Hypothalamus (tissue), 51 donors: Measurements from ENCODE around the gene MECP2.

Experiments
- DNase-seq, 51 donors: peaks; one replicate each; lab custom pipeline; 2025; lab: John Stamatoyannopoulos, UW

Gene MECP2

GRCh38 chrX:154116426-154117211 is 19.1 kb upstream of the MECP2 start:
- no peak for DNase-seq

- no peak for DNase-seq
Observed at GRCh38 chrX:154115750-154116149, 18.2 kb upstream of the MECP2 start.

- DNase-seq, result no peak
Observed at GRCh38 chrX:154115071-154115470, 17.6 kb upstream of the MECP2 start.

DNA sequence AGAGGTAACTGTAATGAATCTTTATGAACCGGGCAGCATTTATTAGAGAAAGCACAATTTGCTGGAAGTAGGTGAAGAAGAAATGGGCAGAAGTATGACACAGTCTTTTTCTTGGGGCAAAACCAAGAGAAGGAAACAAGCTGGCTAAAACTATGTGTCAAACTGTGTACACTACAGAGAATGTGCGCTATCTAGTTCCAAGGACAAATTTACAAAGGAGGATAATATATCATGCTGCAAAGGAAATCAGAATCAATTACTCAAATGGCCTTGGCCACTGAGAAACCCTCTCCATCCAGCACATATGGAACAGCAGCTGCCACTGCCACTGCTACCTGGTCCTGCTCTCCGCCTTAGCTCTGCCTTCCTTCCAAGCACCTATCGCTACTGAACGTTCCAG is 17.1 kb upstream of the MECP2 start:
- no peak for DNase-seq

DNA sequence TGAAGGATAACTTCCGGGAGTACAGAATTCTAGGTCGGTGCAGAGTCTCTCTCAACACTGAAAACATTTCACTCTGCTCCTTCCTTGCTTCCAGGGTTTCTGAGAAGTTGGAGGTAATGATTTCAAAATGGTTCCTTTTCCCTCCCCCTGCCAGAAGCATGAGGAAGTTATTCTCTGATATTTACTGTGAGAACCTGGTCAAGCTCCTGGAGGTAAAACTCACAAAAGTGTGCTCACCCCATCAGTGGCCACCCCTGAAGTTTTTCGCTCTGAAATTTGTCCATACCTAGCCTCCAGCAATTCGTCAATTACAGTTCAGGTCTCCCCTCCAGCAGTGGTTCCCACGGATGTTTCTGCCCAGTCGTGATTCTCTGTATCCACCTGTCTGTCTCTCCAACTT is 16.2 kb upstream of the MECP2 start:
- no peak for DNase-seq

DNA sequence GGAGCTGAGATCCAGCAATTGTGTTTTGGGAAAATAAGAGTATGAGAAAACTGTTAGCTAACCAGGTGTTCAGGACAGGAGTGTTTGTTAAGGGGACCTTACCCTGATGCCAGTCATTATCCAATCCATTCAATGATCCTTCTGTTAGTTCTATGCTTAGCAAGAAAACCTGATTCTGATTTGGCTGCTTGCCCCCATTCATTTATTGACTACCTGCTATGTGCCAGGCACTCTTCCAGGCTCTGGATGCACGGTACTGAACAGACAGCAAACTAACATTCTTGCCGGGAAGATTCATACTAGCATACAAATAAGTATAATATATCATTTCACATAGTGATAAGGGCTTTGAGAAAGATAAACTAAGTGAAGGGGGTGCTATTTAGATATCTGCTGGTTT is 1.0 kb upstream of the MECP2 start:
- DNase-seq, result no peak

DNA sequence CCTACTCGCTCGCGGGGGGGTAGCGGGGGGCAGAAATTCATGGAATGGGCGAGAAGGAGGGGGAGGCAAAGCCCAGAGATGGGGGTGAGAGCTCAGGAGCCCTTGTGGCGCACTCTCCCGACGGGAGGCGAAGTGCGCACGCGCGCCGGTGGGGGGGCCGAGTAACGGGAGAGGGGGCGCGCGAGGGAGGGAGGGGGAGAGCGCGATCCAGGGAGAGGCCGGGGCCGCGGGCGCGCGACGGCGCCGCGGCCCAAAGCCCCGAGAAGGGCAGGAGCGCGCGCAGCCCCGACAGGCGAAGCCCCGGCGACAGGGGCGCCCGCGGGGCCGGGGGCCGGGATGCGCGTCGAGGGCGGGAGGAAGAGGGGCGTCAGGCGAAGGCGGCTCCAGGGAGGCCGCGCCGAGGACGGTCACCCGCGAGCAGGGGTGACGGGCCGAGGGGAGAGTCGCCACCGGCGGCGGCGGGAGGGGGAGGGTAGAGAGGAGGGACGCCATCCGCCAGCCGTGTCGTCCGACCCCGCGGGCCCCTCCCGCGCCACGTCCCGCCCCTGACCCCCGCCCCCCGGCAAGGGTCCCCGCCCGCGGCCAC is 421 bp downstream of the MECP2 start:
- peak in 48 of 51 donors; percentile 2 to 80 (median 50) for DNase-seq

DNA sequence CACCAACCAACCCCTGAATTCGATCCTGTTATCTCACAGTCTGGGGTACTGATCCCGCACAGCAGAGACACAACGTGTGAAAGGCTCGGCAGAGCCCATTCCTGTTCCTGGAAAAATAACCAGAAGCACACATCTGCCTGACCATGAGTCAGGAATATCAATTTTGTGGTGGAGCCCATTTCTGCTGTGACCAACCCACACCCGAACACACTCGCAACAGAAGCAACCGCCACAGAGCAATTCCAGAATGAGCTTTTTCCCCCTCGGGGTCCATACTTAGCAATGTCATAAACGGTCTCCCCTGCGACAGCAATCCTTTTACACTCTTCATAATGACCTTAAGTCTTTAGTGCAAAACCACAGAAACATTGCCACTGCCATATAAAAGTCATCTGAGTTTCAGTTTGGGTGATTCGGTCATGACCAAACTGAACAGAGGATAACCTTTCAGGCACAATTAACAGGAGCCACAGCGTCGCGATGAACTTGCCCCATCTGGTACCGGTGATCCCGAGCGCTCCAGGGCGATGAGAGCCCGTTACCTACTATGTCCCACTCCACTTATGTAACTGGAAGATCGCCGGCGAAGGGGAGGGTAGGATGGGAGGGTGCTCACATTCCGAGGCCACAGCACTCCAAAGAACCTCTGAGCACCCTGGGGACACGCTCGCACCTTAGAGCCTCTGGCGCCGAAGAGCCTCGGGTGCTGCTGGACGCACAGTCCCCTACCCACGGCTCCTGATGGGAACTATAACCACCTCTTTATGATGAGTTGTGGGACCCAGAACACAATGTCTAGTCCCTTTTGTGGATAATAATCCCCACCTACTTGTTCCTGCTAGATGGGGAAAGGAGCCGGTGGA is 1.1 kb downstream of the MECP2 start:
- DNase-seq, result peak in 8 of 51 donors; percentile 2 to 59 (median 29)

GRCh38 chrX:154094833-154095232 is 2.7 kb downstream of the MECP2 start:
- no peak for DNase-seq

- DNase-seq, result no peak
Observed at GRCh38 chrX:154093965-154094364, 3.6 kb downstream of the MECP2 start.

DNA sequence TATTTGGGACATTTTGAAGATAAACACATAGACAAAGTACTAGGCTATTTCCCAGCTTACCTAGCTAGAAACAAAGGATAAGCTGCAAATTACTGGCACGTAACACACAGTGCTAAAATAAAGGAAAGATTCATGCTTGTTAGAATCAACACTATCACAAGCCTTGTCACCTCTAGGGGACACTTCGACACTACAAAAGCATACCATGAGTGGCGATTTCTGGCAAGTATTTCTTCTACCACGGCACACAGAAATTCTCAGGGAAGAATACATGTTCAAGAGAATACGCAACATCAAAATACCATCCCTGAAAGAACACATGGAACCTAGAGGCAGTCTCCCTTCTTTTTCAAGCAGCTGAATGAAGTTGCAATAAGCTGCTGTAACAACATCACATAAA is 5.1 kb downstream of the MECP2 start:
- DNase-seq, result no peak

- DNase-seq, result no peak
Observed at GRCh38 chrX:154091678-154092077, 5.8 kb downstream of the MECP2 start.

GRCh38 chrX:154090731-154091130 is 6.8 kb downstream of the MECP2 start:
- DNase-seq, result peak in 13 of 51 donors; percentile 1 to 63 (median 8)

- DNase-seq, result no peak
Observed at GRCh38 chrX:154084449-154085300, 12.8 kb downstream of the MECP2 start.

- no peak for DNase-seq
Observed at GRCh38 chrX:154083126-154083517, 14.4 kb downstream of the MECP2 start.

DNA sequence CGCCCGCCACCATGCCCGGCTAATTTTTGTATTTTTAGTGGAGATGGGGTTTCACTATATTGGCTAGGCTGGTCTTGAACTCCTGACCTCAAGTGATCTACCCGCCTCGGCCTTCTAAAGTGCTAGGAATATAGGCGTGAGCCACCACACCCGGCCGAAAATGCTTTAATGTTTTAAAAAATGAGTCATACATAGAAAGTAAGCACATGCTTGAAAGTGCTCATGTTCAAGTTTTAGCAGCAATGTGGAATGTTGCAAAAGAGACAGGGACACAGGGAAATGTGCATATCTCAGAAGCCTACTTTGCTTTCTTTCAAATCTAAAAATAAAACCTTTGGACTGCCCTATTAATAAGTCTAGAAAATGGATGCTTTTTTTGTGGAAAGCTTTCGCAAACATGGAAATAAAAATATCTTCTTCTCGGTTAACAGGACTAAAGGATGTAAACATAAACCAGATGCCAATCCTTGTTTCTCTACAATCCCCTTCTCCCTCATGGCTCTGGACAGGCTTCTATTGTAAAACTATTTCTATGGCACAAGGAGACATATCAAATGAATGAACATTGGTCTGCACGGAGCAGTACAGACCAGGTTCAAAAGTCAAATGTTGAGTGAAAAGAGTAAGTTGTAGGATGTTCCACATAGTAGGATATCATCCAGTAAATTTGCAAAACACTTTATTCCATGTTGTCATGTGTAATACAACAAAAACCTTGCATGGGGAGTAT is 15.0 kb downstream of the MECP2 start:
- DNase-seq, result no peak

DNA sequence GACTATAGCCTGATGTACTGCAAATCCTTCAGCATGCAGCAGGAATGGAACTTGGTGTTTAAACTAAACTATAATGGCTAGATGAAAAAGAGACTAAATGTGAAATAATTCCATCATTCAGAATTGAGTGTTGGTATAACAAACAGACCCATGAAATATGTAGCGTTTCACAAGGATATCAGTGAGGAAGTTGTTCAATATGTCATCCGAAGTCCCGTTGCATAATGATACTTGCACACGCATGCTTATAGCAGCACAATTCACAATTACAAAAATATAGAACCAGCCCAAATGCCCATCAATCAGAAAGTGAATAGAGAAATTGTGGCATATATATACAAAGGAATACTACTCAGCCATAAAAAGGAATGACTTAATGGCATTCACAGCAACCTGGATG is 20.4 kb downstream of the MECP2 start:
- no peak for DNase-seq

GRCh38 chrX:154074199-154074598 is 23.3 kb downstream of the MECP2 start:
- no peak for DNase-seq

DNA sequence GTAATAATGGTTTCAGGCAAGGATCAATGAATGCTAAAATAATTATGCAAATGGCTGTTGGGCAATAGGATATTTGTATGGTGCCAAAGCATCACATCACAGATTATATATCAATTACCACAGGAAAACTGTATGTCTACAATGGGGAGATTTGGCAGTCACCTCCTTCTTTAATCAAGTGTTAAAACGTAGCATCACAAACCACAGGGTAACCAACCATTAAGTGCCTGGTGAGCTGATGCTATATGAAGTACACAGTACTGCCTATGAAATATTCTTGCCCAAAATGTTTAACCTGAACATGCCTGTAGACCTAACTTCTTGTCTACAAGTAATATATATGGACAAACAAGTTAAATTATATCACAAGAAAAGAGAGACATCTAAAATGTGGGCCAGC is 25.3 kb downstream of the MECP2 start:
- DNase-seq, result no peak

DNA sequence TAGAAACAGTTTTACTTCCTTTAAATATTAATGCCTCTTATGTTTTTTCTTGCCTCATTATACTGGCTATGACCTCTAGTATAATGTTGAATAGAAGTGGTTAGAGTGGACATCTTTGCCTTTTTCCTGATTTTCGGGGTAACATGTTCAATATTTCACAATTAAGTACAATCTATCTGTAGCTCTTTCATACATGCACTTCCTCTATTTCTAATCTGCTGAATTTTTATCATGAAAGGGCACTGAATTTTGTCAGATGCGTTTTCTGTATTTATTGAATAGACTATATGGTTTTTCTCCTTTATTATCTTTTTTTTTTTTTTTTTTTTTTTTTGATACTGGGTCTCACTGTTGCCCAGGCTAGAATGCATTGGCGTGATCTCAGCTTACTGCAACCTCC is 29.0 kb downstream of the MECP2 start:
- DNase-seq, result no peak
